ENCODE results near the gene GPRC5C. TPM values are rescaled to one million over a fixed set of nuclear protein-coding genes. Genes with fewer than 3 reads are reported as not detected.

The GPRC5C gene
- total RNA-seq, 4 donors from 2014 or later = 11.5 to 29.0 (median 16.0) TPM

DNA sequence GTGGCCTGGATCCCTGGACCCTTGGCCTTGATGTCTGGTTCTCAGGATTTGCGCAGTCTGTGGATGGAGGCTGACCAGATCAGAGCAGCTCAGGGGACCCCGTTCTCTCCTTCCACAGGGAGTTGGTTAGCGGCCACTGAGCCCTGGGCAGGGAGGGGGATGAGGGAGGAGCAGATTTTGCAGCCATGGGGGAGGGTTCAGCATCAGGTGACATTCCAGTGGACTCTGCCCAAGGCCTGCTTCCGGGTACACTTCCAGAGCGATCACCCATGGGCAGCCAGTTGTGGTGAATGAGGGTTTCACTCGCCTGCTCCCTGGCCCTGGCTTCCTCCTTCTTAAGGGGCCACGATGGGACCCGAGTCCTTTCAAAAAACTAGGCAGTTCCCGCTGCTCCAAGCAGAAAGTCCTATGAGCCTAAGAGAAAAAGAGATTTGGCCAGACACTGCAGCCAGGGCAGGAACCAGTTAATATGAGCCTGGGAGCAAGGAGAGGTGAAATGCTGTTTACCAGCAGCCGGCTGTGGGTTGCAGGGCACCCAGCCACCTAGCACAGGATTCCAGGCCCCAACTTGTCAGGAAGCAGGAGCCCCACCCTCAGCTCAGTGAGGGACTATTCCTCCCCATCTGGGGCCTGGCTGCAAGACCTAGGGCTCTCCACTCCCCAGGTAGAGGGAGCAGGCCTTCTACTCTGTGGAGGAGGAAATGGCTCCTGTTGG is 4.7 kb upstream of the GPRC5C start:
- no peak for ATAC-seq (ENCODE audit: low FRiP score)
- no peak for DNase-seq (ENCODE audit: low spot score)
- TF ChIP-seq, protein P1, sequence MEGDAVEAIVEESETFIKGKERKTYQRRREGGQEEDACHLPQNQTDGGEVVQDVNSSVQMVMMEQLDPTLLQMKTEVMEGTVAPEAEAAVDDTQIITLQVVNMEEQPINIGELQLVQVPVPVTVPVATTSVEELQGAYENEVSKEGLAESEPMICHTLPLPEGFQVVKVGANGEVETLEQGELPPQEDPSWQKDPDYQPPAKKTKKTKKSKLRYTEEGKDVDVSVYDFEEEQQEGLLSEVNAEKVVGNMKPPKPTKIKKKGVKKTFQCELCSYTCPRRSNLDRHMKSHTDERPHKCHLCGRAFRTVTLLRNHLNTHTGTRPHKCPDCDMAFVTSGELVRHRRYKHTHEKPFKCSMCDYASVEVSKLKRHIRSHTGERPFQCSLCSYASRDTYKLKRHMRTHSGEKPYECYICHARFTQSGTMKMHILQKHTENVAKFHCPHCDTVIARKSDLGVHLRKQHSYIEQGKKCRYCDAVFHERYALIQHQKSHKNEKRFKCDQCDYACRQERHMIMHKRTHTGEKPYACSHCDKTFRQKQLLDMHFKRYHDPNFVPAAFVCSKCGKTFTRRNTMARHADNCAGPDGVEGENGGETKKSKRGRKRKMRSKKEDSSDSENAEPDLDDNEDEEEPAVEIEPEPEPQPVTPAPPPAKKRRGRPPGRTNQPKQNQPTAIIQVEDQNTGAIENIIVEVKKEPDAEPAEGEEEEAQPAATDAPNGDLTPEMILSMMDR (IDR thresholded peaks at IDR 0.05) = no peak

DNA sequence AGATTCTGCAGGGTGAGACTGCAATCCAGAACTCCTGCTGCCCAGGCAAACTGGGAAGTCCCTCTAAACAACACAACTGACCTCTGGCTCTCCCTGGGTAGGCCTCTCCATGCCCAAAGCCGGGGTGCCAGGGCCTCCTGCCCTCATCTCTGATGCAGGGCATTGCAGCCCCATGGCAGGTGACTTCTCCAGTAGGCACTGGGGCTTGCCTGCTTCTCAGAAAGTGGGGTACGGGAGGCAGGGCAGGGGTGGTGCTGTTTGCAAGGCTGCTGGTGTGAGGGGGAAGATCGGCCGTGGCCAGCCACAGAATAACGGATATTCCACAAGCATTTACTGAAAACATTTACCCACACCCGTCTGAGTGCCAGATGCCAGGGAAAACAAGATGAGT is 4.1 kb upstream of the GPRC5C start:
- TF ChIP-seq, protein P1 (IDR thresholded peaks at IDR 0.05) = no peak
- DNase-seq (ENCODE audit: low spot score) (no peak), ATAC-seq (ENCODE audit: low FRiP score) (no peak)

DNA sequence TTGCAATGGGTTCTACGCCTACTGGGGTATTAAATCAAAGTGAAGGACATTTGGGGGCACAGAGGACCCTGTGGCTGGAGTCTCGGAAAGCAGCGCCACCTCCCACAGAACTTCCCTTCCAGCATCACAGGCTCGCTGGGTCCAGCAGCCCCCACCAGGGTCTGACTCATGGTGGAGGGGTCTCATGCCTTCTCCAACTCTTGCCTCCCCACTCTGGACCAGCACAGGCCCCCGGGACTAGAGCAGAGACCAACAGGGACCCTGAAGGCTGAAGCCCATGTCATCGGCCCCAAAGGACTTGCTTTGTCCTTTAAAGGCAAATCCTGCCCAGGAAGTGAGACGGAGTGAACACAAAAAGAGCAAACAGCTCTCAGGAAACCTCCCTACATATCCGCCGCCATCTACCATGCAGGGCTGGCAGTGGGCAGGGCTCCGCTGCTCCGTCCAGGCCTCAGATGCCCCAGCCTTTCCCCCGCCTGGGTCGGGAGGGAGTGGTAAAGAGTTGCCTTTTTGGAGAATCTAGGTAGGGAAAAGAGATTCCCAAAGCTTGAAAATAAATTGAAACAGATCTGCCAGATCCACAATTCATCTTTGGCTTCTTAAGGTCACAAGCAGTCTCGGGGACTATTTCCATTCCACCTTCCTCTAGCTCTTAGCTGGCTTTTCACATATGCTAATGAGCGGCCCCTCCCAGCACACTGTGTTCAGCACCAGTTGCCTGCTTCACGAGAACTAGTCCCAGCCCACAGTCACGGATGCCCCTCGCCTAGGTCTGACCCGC is 2.1 kb upstream of the GPRC5C start:
- ATAC-seq (ENCODE audit: low FRiP score) (peak; percentile 13), DNase-seq (ENCODE audit: low spot score) (no peak)
- TF ChIP-seq, protein P1 (IDR thresholded peaks at IDR 0.05) = no peak

DNA sequence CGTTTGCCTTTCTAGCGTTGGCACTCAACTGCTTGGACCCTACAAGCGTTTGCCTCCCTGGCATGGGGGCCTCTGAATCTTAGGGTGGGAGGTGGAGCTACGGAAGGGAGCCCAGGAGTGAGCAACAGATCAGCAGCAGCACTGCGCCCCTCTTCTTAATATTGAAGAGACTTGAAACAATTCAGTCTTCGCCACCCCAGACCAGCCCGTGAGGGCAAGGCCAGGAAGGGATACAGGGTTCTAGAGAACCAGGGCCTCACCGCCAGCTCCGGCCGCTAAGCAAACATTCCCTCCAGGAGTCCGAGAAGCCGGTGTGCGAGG is 1.5 kb upstream of the GPRC5C start:
- TF ChIP-seq, protein P1 (IDR thresholded peaks at IDR 0.05) = no peak
- DNase-seq (ENCODE audit: low spot score) = no peak

DNA sequence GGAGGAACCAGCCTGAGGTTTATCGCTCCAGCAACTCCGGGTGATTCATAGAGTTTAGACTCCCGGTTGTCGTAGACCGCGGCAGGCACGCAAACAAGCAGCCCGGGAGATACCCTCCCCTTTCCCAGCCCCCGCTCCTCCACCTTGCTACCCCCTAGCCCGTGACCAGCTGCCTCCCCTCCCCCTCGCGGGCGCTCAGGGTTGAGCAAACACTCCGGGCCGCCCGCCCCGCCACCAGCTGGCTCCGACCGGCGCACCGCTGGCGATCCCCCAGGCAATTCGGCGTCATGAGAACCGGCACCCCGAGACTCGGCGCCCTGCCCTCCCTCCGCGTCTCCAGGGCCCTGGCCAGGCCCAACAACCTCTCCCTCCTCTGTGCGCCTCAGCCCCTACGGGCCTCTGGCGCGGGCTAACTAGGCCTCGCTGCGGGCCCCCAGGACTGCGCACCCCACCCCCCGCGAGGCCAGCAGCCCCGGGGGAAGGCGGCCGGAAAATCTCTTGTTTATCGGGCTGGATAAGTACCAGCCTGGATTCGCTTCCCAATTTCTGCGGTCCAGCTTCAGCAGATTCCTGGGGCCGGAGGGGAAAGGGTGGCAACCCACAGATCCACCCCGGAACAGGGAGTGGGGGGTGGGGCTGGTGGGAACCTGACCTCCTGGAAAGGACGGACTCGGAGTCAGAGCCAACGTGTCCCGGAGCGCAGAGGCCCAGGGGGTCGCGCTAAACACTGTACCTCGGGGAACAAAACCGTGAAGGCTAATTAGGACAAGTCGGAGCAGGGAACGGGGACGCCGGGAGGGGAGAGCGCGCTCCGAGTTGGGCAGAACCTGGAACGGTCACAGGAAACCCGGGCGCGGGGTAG is 951 bp upstream of the GPRC5C start:
- TF ChIP-seq, protein P1 (IDR thresholded peaks at IDR 0.05) = no peak
- DNase-seq (ENCODE audit: low spot score) (no peak), ATAC-seq (ENCODE audit: low FRiP score) (peak; percentile 78)

More for the DNA sequence above, 1.5 kb upstream of the GPRC5C start:
- peak; percentile 22 for ATAC-seq (ENCODE audit: low FRiP score)

DNA sequence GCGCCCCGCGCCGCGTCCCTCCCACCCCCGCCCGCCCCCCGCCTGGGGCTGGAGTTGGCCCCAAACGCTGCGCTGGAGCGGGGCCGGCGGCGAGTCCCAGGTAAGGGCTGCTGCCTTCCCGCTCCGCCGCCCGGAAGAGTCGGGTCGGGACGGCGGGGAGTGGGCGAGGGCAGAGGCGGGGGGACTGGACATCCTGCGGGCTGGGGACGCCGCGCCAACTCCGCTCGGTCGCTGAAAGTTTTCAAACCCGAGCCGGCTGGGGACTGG is 469 bp downstream of the GPRC5C start:
- TF ChIP-seq, protein P1 (IDR thresholded peaks at IDR 0.05) = no peak
- ATAC-seq (ENCODE audit: low FRiP score) (no peak), DNase-seq (ENCODE audit: low spot score) (no peak)
